Epidermal melanocyte (primary cell): ENCODE results near the gene MRPS15.
"Not testable (repeated sequence)": the region's sequence is repeated elsewhere in the genome, so short reads cannot be mapped to it uniquely, and the experiment has no call there.

Experiments
- DNase-seq: peaks from one replicate; pipeline ENCODE4 v3.0.0; 2011; ENCODE audit warnings: low spot score; ENCODE audit not compliant: insufficient read length

Gene MRPS15

DNA sequence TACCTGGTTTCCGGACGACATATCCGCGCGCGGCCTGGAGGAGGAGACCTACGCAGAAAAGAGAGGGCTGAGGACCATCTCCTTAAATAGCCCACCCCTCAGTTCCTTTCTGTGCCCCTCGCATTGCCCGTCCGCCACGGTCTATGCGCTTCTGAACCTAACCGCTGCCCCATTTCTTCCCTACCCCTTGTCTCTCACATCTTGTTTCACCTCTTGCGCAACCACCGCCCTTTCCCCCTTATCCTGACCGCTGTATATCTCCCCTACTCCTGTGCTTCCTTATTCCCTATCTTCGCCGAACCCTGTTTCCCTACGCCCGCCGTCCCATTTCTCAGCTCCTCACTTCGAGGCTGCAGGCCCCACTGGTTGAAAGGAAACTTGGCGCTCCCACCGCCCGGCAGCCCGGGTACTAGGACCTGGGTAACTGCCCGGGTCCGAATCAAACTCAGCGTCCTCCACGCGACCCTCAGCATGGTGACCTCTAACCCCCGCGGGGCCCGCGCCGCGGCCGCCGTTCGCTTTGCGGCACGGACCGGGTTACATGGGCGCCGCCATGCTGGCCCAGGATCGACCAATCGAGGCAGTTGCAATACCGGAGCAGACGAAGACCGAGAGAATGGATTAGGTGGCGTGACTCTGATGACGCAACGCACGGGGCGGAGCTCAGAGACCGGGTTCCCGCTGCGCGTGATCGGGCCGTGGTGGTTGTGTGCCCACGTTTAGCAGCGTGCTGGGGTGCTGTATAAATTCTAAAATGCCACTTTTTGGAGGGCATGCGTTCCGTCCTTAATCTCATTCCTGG lies at the start of gene MRPS15:
Gene MRPS15 (minus strand): TSS at position 582 of the 802 bp plus-strand sequence. CDS start 109 bp downstream, at position 473.
- peak; percentile 91 for DNase-seq

DNA sequence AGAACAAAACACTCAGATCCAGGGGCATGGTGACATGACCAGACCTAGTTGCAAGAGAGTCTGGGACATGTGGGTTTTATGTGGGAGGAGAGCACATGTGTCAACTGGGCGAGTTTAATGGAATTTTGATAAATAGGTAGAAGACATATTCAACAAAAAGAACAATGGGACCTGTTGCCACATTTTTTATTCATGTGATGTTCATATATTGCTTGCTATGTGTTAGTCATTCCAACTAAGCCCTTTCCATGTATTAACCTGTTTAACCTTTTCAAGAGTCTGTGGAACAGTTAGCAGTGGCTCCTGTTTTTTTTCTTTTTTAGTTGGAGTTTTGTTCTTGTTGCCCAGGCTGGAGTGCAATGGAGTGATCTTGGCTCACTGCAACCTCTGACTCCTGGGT lies 48.7 kb upstream of the MRPS15 start:
- DNase-seq, result no peak

DNA sequence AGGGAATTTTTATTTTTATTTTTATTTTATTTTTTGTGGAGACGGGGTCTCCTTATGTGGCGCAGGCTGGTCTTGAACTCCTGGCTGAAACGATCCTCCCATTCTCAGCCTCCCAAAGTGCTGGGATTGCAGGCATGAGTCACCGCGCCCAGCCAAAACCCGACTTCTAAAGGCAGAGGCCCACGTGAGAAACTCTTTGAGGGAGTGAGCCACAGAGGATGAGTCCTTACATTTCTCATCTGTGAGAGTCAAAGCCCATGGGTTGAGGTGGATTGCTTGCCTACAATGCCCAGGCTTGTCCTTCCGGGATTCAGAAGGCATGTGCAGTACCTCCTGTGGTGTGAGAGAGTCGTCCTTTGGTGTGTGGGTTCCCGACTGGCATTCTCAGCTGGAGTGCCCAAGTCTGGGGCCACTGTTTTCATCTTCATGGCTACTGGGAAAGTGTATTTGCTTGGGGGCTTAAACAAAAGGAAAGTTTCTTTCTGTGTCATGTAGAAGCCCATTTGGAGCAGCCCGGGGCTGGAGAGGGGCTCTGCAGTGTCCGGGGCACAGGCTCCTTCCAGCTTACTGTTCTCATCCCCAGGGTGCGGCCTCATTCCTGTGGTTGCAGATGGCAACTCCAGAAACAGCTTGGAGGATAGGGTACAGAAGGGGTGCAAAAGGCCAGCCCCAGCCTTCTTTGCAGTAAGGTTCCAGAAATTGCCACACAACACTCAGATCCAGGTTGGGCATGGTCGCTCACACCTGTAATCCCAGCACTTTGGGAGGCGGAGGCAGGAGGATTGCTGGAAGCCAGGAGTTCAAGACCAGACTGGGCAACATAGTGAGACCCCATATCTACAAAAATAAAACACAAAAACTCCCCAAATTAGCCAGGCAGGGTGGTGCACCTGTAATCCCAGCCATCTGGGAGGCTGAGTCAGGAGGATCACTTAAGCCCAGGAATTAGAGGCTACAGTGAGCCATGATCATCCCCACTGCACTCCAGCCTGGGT lies 47.9 kb upstream of the MRPS15 start:
- no peak for DNase-seq

DNA sequence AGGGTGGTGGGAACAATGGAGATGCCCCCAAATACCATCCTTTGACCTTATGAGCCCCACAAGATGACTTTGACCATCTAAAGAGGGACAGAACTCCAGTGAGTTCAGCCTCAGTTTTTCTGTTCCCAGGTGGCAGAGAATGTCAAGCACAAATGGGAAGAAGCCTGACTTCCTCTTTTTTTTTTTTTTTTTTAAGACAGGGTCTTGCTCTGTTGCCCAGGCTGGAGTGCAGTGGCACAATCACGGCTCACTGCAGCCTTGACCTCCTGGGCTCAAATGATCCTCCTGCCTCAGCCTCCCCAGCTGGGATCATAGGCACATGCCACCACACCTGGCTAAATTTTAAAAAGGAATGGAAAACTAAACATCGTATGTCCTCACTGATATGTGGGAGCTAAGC lies 47.0 kb upstream of the MRPS15 start:
- DNase-seq, result not testable (repeated sequence)

DNA sequence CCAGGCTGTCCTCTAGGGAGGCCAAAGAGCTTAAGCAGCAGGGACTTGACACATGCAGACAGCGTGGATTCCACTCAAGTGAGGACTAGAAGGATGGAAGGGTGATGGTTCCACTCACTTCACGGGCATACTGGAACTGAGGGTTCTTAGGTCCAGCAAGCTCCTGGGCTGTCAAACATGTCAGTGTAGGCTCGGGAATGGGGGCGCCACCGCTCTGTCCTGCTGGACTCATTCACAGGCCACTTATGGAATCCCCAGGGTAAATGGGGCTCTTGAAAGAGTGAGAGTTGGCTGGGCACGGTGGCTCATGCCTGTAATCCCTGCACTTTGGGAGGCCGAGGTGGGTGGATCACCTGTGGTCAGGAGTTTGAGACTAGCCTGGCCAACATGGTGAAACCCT lies 46.2 kb upstream of the MRPS15 start:
- no peak for DNase-seq

DNA sequence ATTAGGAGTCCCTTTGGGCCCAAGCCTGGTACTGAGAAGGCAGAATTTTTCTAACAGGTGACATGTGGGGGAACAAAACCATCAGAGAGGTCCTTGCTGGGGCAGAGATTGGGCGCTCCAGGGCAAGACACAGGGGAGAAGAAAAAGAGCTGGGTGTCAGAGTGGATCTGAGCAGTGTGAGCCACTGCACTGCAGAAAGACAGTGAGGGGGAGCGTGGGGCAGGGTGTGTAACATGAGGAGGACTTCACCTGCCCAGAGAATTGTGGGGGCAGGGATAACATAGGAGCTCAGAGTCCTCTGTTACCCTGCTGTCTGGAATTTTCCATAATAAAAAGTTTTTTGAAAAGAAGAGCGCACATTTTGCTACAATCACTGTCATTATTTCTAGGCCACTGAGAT lies 44.1 kb upstream of the MRPS15 start:
- DNase-seq, result no peak

DNA sequence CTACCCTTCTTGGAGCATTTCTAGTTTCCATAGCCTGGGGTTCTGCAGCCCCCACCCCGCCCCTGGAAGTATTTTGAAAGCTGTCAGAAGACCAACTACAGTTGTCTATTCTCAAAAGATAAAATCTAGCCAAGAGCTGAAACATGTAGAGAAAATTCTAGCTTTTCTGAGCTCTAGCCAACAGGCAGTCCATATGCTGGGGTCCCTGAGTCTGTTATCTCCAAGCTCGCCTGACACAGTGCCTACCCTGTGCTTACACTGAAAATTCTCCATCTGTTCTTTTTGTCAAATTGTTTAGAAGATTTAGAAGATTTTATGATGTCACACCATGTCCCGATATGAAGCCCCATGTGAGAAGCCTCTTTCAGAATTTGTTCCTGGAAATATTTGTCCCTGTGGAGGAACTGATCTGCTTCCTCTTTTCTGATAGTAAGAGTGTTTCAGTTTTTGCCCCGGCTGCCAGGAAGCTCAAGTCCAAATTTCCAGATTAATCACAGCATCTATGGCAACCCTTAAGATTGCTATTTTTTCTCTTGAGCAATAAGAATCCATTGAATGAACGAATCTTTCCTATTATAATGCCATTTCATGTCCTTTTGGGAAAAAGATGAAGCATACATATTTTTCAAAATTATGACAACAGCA lies 42.2 kb upstream of the MRPS15 start:
- DNase-seq, result no peak

DNA sequence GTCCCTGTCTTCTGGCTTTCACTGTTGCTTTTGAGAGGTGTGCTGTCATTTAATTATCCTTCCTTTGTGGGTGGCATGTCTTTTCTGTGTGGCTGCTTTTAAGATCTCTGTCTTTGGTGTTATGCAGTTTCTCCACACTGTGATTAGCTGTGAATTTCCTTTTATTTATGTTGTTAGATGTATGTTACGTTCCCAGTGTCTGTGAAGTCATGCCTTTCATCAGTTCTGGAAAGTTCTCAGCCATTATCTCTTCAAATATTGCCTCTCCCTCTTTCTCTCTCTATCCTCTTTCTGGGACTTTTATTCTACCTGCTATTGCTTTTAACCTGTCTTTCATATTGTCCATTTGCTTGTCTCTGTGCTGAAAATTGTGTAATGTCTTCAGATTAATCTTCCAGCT lies 39.5 kb upstream of the MRPS15 start:
- no peak for DNase-seq

DNA sequence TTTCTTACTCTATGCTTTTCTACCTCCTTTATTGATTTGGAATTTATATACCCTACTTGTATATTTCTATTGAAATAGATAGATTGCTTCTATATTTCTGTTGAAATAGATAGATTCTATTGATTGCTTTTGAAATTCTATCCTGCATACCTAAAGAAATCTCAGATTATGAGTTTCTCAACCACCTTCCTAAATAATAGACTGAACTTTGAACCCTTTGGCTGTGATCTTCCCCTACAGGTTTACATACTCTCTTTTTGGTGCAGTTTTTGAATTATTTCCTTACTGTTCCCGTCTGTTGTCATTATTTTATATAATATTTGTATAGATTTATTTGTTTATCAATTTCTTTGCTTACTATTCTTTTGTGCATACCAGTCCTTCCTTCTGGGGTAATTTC lies 39.0 kb upstream of the MRPS15 start:
- DNase-seq, result no peak

DNA sequence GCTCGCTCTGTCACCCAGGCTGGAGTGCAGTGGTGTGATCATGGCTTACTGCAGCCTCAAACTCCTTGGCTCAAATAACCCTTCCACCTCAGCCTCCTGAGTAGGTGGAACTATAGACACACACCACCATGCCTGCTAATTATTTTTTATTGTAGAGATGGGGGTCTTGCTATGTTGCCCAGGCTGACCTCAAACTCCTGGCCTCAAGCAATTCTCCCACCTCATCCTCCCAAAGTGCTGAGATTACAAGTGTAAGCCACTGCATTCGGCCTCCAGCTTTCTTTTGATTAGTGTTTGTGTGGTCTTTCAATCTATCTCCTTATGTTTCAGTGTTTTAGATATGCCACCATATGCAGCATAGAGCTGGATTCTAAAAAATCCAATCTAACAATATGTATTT lies 38.4 kb upstream of the MRPS15 start:
- no peak for DNase-seq

DNA sequence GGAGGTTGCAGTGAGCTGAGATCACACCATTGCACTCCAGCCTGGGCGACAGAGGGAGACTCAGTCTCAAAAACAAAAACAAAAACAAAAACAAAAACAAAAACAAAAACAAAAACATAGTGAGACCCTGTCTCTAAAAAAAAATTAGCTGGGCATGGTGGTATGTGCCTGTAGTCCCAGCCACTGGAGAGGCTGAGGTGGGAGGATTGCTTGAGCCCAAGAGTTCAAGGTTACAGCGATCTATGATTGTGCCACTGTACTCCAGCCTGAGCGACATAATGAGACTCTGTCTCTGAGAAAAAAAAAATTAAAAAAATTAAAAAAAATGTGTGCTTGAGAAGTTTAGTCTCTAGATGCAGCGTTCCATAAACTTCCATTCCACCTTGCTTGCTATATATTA lies 37.7 kb upstream of the MRPS15 start:
- not testable (repeated sequence) for DNase-seq

DNA sequence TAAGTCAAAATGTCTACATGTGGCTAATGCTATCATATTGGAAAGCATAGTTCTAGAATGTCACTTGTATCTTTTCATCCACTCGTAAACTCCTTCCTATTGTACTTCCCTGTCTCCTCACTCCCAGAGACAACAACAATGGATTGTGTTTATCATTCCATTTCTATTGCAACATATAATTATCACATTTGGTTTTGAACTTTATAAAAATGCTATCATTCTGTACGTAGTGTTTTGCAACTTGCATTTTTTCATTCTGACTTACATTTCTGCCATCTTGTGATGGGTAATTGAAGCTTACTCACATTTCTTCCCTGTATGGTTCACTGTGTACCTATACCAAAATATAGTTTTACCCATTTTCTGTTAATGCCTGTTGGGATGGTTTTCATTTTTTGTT lies 33.0 kb upstream of the MRPS15 start:
- DNase-seq, result no peak

DNA sequence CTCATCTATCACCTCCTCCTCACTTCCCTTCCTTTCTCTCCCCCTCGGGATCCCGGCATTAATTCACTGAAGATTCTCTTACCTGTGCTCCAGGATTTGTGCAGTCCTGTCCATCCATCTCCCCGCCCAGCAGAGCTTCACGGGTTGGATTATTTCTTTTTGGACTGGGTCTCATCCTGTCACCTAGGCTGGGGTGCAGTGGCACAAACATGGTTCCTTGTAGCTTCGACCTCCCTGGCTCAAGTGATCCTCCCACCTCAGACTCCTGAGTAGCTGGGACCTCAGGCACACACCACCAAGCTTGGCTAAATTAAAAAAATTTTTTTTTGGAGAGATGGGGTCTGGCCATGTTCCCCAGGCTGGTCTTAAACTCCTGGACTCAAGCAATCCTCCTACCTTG lies 30.8 kb upstream of the MRPS15 start:
- no peak for DNase-seq

DNA sequence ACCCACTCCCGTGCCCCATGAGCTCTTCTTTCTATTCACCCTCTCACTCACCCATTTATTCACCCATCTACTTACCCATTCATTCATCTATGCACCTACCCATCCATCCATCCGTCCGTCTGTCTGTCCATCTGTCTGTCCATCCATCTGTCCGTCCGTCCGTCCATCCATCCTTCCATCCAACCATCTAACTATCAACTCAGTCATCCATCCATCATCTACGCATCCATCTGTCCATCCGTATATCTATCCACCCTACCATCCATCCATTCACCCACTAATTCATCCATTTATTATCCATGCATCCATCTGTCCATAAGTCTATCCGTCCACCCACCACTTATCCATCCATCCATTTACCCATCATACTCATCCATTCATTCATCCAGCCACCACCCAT lies 29.3 kb upstream of the MRPS15 start:
- no peak for DNase-seq

DNA sequence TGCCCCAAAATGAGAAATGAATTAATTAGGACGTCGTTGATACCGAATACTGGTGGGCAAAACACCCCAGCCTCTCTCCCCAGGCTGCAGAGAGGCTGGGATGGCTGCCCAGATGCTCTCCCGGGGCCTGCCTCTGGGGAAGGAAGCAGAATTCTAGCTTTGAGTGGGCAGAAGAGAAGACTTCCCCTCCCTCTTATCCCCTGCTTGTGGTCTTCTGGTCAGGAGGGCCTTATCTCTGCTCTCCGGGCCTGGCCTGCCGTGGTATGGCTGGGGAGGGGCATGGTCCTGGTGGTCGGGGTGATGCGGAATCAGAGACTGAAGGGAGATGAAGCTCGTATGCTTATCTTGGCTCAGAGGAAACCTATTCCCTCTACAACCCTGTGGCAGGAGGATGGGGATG lies 28.3 kb upstream of the MRPS15 start:
- DNase-seq, result no peak

DNA sequence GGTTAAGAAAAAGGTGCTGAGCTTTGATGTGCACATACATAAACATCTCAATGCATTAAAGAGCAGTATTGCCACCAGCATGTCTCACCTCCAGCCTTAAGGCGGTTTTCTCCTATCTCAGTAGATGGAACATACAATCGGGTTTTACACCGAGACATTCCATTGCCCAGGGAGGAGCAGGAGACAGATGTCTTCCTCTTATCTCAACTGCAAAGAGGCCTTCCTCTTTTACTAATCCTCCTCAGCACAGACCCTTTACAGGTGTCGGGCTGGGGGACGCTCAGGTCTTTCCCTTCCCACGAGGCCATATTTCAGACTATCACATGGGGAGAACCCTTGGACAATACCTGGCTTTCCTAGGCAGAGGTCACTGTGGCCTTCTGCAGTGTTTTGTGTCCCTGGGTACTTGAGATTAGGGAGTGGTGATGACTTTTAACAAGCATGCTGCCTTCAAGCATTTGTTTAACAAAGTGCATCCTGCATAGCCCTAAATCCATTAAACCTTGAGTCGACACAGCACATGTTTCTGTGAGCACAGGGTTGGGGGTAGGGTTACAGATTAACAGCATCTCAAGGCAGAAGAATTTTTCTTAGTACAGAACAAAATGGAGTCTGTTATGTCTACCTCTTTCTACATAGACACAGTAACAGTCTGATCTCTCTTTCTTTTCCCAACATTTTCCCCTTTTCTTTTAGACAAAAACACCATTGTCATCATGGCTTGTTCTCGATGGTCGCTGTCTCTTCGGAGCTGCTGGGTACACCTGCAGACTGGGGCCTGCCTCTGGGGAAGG lies 25.3 kb upstream of the MRPS15 start:
- DNase-seq, result not testable (repeated sequence)

DNA sequence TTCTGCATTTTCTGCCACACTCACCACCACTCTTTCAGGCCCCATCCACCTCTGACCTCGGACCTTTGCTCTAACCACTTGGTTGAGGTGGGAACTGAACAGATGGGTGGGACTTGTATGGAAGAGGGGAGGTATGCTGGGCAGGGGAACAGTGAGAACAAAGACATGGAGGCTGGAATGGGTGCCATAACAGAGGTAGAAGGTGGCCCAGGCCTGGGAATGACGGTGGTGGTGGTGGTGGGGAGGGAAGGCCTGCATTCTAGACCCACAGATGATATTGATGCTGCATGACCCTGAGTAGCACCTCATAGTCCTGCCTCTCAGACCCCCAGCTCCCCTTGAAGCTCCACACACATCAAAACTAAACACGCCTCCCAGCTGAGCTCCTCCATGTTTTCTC lies 23.7 kb upstream of the MRPS15 start:
- DNase-seq, result no peak

DNA sequence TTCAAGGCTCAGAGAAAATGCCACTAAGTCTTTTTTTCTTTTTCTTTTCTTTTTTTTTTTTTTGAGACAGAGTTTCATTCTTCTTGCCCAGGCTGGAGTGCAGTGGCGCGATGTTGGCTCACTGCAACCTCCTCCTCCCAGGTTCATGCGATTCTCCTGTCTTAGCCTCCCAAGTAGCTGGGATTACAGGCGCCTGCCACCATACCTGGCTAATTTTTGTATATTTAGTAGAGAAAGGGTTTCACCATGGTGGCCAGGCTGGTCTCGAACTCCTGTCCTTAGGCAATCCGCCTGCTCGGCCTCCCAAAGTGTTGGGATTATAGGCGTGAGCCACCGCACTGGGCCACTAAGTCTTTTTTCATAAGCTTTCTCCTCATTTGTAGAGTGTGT lies 23.1 kb upstream of the MRPS15 start:
- DNase-seq, result not testable (repeated sequence)

DNA sequence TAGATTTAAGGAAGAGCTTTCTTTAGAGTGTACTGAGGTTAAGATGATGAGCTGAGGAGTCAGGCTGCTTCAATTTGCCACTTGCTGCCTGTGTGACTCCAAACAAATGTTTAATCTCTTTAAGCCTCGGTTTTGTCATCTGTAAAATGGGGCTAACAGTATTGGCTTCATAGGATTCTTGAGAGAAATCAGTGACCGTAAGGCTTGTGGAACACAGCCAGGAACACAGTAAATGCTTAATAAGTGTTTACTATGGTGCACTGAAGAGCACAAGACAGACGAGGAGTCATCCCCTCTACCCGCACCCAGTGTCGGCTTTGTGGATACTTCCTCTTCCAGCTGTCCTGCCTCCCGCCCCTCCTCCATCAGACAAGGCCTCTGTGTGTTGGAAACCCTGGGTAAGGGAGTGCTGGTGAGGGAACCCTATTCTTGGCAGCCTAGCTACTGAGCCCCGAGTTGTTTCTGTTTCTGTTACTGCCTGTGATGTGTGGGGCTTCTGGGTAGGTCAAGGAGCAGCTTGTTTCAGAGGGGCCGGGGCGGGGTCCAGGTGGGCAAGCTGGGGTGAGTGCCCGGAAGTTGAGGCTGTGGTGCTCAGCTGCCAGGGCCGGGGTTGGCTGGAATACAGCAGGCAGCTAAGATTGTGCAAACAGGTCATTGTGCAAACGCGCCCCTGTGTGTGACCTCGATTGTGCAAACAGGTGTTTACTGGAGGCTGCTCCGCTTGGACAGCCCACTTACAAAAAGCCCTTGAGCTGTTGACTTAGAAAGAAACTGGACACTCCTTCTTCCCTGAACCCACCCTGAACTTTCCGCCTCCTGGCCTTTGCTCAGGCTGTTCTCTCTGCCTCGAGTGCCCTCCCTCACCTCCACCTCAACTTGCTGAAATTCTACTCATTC lies 22.5 kb upstream of the MRPS15 start:
- no peak for DNase-seq

DNA sequence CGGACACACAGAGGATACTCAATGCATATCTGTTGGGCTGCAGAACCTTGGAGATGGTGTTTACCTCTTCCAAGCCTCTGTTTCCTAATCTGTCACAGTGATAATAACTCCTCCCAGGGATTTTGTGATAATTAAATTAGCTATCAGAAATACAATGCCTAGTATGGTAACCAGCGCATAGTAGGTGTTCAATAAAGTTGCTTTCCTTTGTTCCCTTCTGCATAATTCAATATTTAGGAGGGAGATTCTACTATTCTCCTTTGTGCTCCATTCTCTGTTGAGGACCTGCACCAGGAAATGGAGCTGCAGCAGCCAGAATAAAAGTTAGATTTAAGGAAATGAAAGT lies 21.9 kb upstream of the MRPS15 start:
- no peak for DNase-seq
